Nephron (organoid): Measurements from ENCODE around the gene CD19.
"Not testable (repeated sequence)": the region's sequence is repeated elsewhere in the genome, so short reads cannot be mapped to it uniquely, and the experiment has no call there.

Experiments used
- H3K27ac Mint-ChIP-seq, 3 experiments: 2 replicates each; pipeline ENCODE4 v1.8.0; 2020; ENCODE audit warnings: mixed read lengths in 3 of 3, mild to moderate bottlenecking in 2 of 3, moderate library complexity in 1 of 3
- H3K27me3 Mint-ChIP-seq: 2 replicates; pipeline ENCODE4 v1.8.0; 2021; ENCODE audit warnings: low read depth, mild to moderate bottlenecking, moderate library complexity, mixed read lengths
- H3K36me3 Mint-ChIP-seq: 2 replicates; pipeline ENCODE4 v1.8.0; 2020; ENCODE audit warnings: low read depth, mixed read lengths
- H3K4me1 Mint-ChIP-seq: 2 replicates; pipeline ENCODE4 v1.8.0; 2020; ENCODE audit warnings: mixed read lengths
- H3K4me3 Mint-ChIP-seq, 3 experiments: 2 replicates each; pipeline ENCODE4 v1.8.0; 2020; ENCODE audit warnings: mild to moderate bottlenecking in 3 of 3, mixed read lengths in 3 of 3, moderate library complexity in 2 of 3
- H3K9me3 Mint-ChIP-seq: 2 replicates; pipeline ENCODE4 v1.8.0; 2020; ENCODE audit warnings: mixed read lengths
- TF ChIP-seq, protein P1 (sequence below), 3 experiments: fragments of 200-600 bp; sonication (generic); IDR thresholded peaks; one replicate each; pipeline ENCODE4 v1.5.0; 2021; ENCODE audit warnings: antibody characterized with exemption in 3 of 3; ENCODE audit not compliant: unreplicated experiment in 3 of 3

Gene CD19

GRCh38 chr16:28964072-28964471, 32.3 kb downstream of the CD19 start:
- Mint-ChIP-seq H3K4me3 (no peak overlapping the region), H3K27me3 (no peaks in the 10 kb centered on the region), H3K27ac (no peak overlapping the region), H3K36me3 (peaks cover 46% of the 10 kb centered on the region), H3K9me3 (no peaks in the 10 kb centered on the region), H3K4me1 (no peaks in the 10 kb centered on the region)
- TF ChIP-seq, protein P1, sequence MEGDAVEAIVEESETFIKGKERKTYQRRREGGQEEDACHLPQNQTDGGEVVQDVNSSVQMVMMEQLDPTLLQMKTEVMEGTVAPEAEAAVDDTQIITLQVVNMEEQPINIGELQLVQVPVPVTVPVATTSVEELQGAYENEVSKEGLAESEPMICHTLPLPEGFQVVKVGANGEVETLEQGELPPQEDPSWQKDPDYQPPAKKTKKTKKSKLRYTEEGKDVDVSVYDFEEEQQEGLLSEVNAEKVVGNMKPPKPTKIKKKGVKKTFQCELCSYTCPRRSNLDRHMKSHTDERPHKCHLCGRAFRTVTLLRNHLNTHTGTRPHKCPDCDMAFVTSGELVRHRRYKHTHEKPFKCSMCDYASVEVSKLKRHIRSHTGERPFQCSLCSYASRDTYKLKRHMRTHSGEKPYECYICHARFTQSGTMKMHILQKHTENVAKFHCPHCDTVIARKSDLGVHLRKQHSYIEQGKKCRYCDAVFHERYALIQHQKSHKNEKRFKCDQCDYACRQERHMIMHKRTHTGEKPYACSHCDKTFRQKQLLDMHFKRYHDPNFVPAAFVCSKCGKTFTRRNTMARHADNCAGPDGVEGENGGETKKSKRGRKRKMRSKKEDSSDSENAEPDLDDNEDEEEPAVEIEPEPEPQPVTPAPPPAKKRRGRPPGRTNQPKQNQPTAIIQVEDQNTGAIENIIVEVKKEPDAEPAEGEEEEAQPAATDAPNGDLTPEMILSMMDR (IDR thresholded peaks at IDR 0.05; ENCODE audit: unreplicated experiment in 3 of 3) = no peak

DNA sequence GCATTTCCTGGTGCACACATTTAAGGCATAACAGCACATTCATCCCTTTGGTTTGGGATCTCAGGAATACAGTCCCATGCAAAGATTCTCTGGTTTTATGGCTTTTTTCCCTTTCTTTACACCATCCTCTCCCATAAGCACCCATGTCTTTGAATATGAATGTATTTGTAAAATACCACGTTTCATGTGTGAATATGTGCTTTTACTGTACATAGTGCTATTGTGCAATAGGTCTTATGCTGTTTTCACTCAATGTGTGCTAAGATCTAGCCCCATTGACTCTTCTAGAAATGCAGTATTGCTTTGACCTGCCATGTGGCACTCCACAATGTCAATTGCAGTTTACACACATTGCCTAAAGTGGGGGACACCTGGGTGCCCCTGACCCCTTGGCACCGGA, 32.7 kb downstream of the CD19 start:
- Mint-ChIP-seq H3K9me3 (no peaks in the 10 kb centered on the region), H3K27me3 (no peaks in the 10 kb centered on the region), H3K36me3 (peaks cover 43% of the 10 kb centered on the region), H3K4me3 (no peak overlapping the region), H3K4me1 (no peaks in the 10 kb centered on the region), H3K27ac (no peak overlapping the region)
- TF ChIP-seq, protein P1 (IDR thresholded peaks at IDR 0.05; ENCODE audit: unreplicated experiment in 3 of 3) = no peak

GRCh38 chr16:28967156-28967555, 35.4 kb downstream of the CD19 start:
- H3K4me3 Mint-ChIP-seq = no peak overlapping the region
- TF ChIP-seq, protein P1 (IDR thresholded peaks at IDR 0.05; ENCODE audit: unreplicated experiment in 3 of 3) = no peak
- H3K9me3 Mint-ChIP-seq = no peaks in the 10 kb centered on the region
- H3K36me3 Mint-ChIP-seq = peaks cover 25% of the 10 kb centered on the region
- H3K27me3 Mint-ChIP-seq = no peaks in the 10 kb centered on the region
- H3K27ac Mint-ChIP-seq = no peak overlapping the region
- no peaks in the 10 kb centered on the region for H3K4me1 Mint-ChIP-seq

DNA sequence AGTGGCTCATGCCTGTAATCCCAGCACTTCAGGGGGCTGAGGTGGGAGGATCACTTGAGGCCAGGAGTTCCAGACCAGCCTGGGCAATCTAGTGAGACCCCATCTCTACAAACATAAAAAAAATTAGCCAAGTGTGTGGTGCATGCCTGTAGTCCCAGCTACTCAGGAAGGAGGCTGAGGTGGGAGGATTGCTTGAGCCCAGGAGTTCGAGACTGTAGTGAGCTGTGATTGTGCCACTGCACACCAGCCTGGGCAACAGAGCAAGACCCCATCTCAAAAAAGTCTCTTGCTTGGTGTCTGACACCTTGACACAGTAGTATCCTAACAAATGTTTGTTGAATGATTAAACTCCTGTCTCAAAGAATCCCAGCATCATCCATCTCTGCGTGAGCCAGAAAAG, 37.9 kb downstream of the CD19 start:
- H3K4me1 Mint-ChIP-seq, H3K27ac Mint-ChIP-seq, H3K4me3 Mint-ChIP-seq, H3K9me3 Mint-ChIP-seq, H3K27me3 Mint-ChIP-seq, H3K36me3 Mint-ChIP-seq: not testable (repeated sequence)

DNA sequence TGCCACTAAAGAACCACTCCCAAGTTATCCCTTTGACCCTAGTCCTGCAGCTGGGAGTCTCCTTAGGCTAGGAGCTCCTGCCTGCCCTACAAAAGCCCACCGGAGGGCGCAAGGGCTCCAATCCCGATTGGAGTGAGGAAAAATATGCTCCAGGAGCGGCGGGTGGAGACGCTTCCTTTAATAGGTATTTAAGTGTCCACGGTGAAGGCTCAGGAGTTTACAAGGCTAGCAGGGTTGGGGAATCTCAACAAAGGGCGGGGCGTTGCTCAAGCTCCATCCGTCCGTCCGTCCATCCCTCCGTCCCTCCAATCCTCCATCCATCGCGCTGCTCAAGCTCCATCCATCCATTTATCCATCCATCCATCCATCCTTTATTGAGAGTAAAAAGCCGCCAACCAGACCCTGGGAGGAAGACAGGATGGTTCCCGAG, 42.3 kb downstream of the CD19 start:
- H3K27me3 Mint-ChIP-seq = no peaks in the 10 kb centered on the region
- TF ChIP-seq, protein P1 (IDR thresholded peaks at IDR 0.05; ENCODE audit: unreplicated experiment in 3 of 3) = peak; percentile 68 to 77 (median 69)
- peak overlapping the region; percentile 95 to 97 (median 97) for H3K4me3 Mint-ChIP-seq
- peak overlapping the region; percentile 85 to 97 (median 96) for H3K27ac Mint-ChIP-seq
- H3K9me3 Mint-ChIP-seq = no peaks in the 10 kb centered on the region
- H3K36me3 Mint-ChIP-seq = peaks cover 5% of the 10 kb centered on the region
- peaks cover 6% of the 10 kb centered on the region for H3K4me1 Mint-ChIP-seq

GRCh38 chr16:28974437-28975157, 42.8 kb downstream of the CD19 start, which contains the start of gene SPNS1:
Gene SPNS1 (plus strand): TSS chr16:28974778. CDS start chr16:28975152, 374 bp downstream.
- no peaks in the 10 kb centered on the region for H3K27me3 Mint-ChIP-seq
- H3K9me3 Mint-ChIP-seq = no peaks in the 10 kb centered on the region
- H3K4me1 Mint-ChIP-seq = peaks cover 6% of the 10 kb centered on the region
- H3K4me3 Mint-ChIP-seq = peak within 1 kb of the TSS; percentile 95 to 97 (median 97)
- TF ChIP-seq, protein P1 (IDR thresholded peaks at IDR 0.05; ENCODE audit: unreplicated experiment in 3 of 3) = no peak
- H3K36me3 Mint-ChIP-seq = peaks cover 5% of the 10 kb centered on the region
- H3K27ac Mint-ChIP-seq = peak within 1 kb of the TSS; percentile 85 to 97 (median 96)
